Measurements from ENCODE around the gene CD160.
"Not testable (repeated sequence)": the region's sequence is repeated elsewhere in the genome, so short reads cannot be mapped to it uniquely, and the experiment has no call there.

CD160 gene, protein sequence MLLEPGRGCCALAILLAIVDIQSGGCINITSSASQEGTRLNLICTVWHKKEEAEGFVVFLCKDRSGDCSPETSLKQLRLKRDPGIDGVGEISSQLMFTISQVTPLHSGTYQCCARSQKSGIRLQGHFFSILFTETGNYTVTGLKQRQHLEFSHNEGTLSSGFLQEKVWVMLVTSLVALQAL

DNA sequence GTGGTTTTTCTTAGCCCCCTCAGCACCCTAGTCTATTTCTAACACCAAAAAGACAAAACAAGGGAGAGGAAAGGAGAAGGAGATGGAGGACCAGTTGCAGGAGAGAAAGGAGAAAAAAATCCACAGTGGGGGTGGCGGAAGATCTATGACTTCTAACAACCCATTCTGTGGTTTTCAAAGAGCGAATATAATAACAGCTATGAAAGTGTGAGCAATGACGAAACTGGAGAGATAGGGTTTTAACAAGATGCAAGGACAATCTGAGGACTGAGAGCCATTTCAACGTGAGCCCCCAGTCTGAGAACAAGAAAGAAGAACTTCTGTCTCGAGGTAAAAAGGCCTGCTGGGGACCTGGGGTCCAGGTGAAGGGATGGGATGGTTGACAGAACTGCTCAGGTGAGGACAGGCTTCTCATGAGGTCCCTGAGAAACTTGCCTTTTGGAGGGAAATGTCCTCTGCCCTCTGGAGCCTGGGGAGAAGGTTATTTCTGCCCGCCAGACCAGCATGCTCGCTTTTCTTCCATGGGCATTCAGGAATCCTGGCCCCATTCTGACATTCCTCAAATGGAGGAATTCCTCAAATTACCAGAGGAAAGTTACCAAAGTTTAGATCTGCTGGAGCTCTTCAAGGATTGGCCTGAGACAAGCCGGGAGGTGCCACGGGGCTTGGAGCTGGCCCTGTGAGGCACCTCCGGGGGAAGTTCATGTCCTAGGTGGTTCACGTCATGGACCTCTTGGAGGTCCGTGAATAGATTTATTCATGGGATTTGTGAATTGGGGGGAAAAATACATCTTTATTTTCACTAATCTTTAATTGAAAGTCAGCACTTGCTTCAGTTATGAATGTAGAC lies at the start of gene CD160:
Gene CD160 (plus strand): TSS at position 270 of the 850 bp plus-strand sequence. CDS start 8,829 bp downstream, outside the sequence.
- no peak for DNase-seq

DNA sequence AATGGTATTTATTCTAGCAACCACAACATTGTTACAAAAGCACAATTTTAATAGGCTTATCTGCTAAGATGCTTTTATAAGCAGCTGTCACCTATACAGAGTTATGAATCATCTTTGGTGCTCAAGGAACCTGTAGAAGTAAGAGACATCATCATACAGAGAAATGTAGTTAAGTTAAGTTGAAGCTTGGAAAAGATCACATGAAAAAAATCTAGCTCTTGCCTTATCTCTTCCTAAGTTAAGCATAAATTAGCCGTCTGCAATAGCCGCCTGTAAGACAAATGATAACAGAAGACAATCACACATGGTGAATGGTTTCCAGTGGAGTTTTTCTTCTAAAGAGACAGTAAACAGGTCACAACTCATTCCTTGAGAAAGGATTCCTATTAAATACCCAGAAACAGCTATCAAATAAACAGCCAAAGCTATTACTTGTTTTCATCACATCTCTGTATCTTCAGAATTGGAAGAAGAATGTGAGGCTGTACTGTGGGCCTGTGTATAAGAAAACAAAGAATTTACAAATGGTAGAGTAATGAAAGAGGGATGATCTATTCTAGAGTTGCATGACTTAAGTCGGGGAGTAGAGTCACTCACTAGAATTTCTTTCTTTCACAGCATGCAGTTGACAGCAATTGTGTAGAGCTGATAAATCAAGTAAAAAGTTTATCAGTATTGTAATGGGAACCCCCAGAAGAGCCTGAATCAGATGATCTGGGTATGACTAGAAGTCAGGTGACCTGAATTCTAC lies 48.1 kb upstream of the CD160 start:
- DNase-seq, result not testable (repeated sequence)

DNA sequence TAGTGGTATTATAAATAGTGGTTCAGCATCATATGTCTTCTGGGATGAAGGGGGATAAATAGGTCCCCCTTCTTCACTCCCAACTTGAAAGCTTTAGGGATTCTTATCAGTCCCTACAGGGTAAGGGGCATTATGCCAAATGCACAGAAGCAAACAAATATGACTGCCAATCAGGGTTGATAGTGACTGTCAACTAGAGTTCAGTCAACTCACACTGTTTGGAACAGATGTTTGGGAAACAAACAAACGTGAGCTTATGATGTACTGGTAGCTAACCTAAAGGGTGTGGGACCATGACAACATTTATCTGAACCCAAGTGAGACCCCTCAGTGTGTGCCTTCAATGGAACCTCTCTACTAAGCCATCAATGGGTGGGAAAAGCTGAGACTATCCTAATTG lies 46.1 kb upstream of the CD160 start:
- DNase-seq, result not testable (repeated sequence)

DNA sequence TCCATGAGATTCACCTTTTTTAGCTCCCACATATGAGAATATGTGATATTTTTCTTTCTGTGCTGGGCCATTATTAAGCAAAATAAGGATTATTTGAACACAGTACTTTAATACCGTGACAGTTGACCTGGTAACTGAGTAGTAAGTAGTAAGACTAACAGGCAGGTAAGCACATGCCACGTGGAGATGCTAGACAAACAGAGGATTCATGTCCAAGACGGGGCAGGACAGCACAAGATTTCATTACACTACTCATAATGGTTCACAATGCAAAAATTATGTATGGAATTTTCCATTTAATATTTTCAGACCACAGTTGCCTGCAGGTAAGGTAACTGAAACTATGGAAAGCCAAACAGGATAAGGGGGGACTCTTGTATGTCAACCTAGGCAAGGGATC lies 34.4 kb upstream of the CD160 start:
- not testable (repeated sequence) for DNase-seq

DNA sequence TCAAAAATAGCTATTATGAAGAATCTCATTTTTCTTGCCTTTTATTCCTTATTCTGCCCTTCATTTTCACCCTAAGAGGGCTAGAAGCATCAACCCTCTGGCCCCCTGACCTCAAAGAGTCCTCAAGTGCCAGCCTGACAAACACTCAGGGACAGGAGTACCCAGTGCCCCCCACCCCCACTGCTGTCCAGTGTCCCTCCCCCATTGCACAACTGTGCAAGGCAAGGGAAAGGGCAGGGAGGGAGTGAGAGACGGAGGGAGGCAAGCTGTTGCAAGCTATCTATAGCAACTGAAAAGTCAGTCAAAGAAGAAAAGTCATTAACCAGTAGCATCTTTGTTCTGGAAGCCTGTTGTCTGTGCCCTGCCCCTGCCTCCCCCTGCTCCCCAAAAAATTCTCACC lies 33.2 kb upstream of the CD160 start:
- DNase-seq, result not testable (repeated sequence)

DNA sequence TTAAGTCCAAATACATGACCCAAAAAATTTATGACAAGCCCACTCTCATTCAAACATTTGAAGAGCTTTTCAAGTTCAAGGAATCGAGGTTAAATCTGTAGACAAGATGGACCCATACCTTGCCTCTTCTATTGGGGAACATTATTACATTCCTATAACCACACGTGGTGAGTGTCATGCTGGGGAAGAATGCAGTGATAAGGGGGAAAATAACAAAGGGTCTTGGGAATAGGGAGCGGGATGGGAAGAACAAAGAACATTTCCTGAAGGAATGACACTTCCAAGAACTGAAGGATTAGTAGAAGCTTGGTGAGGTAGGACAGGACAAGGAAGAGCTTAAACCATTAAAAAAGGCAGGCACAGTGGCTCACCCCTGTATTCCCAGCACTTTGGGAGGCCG lies 31.0 kb upstream of the CD160 start:
- no peak for DNase-seq

DNA sequence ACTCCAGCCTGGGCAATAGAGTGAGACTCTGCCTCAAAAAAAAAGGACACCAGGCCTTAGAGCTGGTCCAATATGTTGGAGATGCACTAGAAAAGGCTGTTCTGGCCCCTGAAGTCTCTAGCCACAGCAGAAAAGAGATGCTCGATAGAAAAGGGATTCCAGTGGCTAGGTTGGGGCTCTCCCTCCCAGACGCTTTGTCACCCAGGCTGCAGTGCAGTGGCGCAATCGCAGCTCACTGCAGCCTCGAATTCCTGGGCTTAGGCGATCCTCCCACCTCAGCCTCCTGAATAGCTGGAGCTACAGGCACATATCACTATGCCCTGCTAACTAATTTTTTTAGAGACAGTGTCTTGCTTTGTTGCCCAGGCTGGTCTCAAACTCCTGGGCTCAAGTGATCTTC lies 30.4 kb upstream of the CD160 start:
- DNase-seq, result no peak

DNA sequence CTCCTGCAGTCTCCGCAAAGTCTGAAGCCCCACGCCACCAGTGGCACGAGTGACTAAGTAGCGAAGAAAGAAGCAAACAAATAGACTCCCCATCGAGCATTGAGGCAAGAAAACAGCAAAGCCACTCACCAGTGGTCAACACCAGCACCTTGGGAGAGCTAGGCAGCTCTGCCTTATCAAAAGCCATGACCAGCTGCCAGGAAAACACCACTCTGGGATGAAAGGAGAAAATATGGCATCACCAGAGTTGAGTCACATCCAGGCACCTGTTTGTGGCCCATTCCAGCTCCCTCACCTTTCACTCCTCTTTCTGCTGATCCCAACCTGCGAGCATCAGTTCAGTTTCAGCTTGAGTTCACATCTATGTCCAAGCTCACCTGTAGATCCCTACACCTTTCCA lies 29.4 kb upstream of the CD160 start:
- no peak for DNase-seq

DNA sequence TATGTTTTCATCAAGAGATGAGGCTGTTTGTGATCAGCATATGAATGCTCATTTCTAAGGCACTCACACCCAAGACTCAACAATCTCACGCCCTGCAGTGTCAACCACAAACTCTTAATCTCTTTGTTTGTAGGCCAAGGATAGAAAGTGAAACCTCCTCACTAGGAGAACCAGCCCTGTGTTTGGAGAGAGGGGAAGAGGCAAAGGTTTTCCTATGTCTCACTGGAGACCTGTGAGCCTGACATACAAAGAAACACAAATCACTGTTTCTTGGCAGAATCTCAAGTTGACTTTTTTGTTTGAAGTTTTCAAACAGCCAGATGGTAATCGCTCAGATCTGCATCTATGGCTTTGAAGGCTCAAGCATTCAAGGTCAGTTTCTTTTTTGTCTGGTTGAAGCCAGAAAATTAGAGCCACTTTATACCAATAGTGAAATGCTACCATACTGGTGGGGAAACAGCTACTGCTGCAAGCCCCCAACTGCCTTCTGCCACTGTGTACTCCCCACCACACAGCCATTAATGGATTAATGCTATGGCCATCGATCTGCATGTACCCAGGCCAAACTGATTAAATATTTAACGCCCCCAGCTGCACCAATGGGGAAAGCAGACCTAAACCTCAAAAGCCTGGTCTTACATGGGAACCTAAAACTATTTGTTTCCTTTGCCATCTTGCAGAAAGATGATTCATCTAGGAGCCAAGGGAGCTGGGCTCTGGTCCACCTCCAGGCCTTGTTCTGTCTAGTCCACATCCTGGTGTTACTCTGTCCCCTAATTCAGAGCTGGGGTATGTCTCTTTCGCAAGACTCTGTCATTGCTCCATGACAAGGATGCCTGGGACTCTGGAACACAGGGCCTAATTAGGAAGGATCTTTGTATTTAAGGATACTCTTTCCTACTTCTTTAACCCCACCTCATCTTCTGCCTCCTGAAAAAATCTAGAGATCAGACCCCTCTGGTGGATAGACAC lies 28.4 kb upstream of the CD160 start:
- no peak for DNase-seq

DNA sequence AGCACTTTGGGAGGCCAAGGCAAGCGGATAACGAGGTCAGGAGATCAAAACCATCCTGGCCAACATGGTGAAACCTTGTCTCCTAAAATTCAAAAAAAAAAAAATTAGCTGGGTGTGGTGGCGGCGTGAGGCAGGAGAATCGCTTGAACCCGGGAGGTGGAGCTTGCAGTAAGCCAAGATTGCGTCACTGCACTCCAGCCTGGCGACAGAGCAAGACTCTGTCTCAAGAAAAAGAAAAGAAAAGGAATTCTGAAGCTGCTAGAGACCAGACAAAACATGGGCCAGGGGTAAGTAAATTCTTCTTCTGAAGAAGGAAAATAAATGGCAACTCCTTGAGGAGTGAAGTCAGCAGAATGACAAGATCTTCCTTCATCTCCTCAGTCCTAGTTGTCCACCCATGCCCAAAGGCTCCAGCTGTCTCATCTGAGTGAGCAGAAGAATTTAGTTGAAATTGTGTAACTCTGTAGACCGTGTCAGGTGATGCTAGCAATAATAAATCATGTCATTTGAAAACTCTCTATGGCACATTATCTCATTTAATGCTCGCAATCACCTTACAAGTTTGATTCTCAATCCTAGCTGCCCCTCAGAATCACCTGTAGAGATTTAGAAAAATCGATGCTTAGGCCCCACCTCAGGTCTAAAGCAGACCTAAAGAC lies 26.4 kb upstream of the CD160 start:
- no peak for DNase-seq

DNA sequence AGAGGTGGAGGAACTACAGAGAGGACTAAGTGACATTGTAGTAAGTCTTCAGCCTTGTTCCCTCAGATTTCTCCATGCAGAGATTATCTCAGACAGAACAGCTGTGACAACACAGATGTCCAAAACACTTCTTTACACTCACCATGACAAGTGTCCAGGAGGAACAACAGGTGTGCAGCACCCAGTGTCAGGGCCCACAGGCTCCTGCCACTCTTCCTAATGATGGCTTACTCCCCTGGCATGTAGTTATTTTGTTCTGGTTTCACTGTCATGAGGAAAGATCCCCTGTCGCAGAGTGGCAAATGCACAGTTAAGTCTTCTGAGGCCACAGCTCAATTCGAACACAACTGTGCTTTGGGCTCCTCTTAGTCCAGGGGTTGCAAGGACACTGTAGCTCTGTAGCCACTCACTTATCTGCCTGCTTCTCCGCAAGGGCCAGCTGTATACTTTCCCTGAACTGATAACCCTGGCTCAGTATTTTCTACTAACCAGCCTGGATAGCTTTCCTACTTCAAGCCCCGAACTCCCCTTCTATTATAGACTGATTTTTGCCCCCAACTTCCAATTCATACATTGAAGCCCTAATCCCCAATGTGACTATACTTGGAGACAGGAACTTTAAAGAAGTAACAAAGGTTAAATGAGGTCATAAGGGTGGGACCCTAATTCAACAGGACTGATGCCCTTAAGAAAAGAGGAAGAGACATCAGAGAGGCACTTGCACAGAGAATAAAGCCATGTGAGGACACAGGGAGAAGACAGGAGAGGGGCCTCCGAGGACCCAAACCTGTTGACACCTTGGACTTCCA lies 23.3 kb upstream of the CD160 start:
- no peak for DNase-seq

DNA sequence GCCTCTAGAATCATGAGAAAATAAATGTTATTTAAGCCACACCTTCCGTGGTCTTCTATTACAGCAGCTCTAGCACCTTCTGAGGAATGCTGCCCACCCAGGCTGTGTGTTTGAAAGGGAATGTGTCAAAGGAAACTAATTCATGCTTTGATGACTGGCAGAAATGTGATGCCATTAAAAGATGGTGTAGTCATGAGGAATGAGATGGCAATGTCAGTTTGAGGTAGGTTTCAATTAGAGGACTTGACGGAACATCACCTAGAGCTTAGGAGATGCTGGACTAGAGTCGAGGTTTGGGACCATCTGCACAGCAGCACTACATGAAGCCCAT lies 22.7 kb upstream of the CD160 start:
- DNase-seq, result no peak

DNA sequence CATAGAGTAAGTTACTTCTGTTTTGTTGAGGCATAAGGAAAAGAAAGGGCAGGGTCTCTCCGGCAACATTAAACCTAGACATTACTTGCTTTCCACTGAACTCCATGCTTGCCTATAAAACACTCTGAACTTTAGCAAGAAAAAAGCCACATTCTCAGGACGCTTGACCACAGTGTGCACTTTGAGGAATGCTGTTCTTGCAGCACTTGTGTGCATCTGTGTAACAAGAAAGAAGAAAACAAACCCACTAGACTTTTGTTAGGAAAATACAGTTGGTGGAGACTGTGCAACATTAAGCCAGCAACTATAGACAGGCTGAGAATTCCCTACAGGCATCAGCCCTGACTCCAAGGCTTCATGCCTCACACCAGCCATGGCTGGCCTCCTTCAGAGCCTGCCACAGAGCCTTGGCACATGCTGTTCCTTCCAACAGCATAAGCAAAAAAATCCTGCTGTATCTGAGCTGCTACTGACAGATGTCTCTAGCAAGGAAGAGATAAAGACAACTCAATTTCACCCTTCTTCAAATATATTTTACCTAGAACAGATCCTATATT lies 17.9 kb upstream of the CD160 start:
- DNase-seq, result no peak

DNA sequence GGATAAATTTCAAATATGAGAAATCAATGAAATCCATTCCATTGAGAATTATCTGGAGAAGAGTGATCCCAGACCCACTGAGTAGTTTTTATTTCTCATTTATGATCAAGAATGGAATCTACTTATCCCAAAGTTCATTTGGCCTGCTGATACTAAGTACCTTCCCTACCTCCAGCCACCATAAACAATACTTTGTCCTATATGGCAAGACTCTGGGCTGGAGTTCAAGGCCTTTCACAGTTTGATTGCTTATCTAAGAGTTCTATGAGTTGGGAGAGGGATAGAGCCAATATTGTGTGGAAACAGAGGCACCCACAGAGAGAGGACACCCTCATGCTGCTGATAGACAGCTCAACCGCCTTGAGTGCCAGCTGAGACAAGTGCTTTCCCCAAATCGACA lies 17.2 kb upstream of the CD160 start:
- DNase-seq, result no peak

DNA sequence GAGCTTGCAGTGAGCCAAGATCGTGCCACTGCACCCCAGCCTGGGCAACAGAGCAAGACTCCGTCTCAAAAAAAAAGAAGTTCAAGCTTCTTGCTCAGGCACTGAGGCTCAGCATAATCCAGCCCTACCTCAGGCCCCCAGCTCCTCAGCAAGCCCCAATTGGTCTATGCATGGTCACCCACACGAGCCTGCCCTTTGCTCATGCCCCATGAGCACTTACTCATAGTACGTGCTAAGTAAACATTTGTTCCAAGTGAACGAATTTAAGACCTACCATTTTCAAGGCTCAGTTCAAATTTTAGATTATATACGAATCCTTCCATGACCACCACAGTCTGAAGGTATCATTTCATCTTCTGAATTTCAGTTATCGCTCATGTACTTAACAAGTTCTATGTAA lies 16.5 kb upstream of the CD160 start:
- no peak for DNase-seq

DNA sequence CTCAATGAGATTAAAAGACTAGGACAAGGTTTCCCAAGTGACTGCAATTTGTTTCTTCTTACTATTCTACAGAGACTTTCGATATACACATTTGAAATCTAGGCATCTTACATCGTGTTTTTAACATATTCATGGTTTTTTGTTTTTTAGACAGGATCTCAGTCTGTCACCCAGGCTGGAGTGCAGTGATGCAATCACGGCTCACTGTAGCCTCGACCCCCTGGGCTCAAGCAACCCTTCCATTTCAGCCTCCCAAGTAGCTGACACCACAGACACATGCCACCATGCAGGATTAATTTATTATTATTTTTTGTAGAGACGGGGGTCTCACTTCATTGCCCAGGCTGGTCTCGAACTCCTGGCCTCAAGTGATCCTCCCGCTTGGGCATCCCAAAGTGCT lies 13.7 kb upstream of the CD160 start:
- DNase-seq, result no peak

DNA sequence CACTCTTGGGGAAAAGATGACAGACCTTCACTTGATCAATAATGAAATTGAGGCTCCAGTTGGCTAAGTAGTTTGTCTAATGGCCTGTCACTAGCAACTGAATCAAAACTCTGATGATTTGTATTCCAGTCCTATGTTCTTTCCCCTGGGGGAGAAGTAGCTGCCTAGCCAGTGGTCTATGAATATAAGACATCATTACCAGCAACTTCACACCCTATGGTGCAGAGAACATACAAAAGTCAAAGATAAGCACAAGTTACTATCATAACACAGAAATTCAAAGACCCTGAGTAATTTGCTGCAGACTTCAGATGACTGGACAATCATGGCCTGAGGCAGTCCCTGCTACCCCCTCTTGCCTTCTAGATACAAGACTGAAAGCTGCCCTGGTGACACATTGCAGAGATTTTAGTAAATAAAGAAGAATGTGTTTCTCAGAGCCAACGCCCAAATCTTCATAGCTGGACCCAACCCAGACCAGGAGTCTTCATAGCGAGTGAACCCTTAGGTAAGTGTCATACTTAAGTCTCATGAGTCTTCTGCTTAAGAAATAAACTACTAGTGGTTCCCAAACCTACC lies 13.1 kb upstream of the CD160 start:
- no peak for DNase-seq

DNA sequence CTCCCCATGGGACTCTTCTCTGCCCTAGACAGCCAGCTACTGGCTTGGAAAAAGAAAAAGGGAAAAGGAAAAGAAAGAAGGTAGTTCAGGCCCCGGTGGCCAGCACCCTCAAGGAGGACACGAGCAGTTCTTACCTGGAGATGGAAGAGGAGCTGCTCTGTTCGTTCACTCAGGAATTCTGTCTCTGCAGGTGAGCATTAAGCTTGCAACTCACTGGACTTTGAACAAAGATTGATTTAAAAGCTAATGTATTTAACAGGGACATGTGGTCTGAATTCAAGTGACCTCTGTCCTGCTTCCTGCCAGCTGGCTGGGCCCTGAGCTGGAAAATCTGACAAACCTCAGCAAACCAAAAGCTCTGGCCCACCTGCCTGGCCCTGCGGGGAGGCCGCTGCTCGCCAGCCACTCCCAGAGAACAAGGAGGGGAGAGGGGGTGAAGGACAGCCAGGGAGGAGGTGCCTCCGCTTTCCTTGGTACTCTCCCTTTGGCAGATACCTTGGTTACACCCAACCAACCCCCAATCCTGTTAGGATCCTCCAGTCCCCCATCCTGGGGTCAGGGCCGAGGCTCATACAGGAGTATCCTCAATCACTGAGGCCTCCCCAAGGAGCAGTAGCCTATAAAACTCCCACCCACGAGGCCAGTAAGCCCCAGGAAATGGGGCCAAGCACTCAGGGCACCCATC lies 12.0 kb upstream of the CD160 start, which contains the start of gene PDZK1:
Gene PDZK1 (minus strand): TSS at position 186 of the 685 bp plus-strand sequence. CDS start 19,347 bp downstream, outside the sequence.
- DNase-seq, result no peak

DNA sequence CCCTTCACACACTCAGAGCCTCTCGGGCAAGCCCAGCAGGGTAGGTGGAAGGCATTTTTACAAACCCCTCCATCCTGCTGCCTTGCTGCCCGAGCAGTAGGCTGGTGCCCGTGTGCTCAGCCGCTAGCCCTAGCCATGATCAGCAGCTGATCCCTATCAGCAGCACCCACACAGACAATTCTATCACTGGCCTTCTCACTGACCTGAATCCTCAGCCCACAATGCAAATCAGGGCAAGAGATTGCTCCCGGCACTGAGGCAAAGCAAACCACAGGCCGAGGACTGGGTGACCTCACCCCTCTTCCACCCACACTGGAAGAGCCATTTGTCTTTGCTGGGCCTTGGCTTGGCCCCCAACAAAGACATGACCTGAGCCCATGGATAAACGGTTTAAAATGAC lies 11.2 kb upstream of the CD160 start:
- no peak for DNase-seq
